Lower leg skin (tissue), 3 donors: ENCODE results near the gene NDUFA5.

Experiments used
- CTCF ChIP-seq, 3 donors: fragments of 450-650 bp; IDR thresholded peaks; one replicate each; pipeline ENCODE4 v1.5.1; 2016; ENCODE audit warnings: antibody characterized with exemption in 3 of 3, mild to moderate bottlenecking in 3 of 3, moderate library complexity in 2 of 3
- POLR2A ChIP-seq, 2 donors: fragments of 450-650 bp; IDR thresholded peaks; one replicate each; pipeline ENCODE4 v1.6.1; 2016 to 2017; ENCODE audit warnings: antibody characterized with exemption in 2 of 2, mild to moderate bottlenecking in 1 of 2, moderate library complexity in 1 of 2

- TF ChIP-seq POLR2A (IDR thresholded peaks at IDR 0.05) (no peak), CTCF (IDR thresholded peaks at IDR 0.05) (no peak)
Measured at GRCh38 chr7:123573341-123573740, 15.7 kb upstream of the NDUFA5 start.
